Muscle of back (tissue), 13 donors: ENCODE data around the gene MUC3A. TPM values are rescaled to one million over a fixed set of nuclear protein-coding genes. Genes with fewer than 3 reads are reported as not detected.
"Not testable (repeated sequence)": the region's sequence is repeated elsewhere in the genome, so short reads cannot be mapped to it uniquely, and the experiment has no call there.

Experiments used
- DNase-seq, 3 donors: peaks; one replicate each; pipeline versions ENCODE4 v3.0.0 to v3.0.0-alpha.2; 2013
- long read RNA-seq, 9 donors: transcript quantifications; one replicate each; lab custom pipeline, GENCODE V29; 2026
- polyA plus RNA-seq, 10 donors: library from polyadenylated mRNA; unstranded; fragments of 120-200 nt; gene quantifications; one replicate each; pipeline ENCODE4 v1.2.1, GENCODE V29; 2013; ENCODE audit not compliant: insufficient read length in 10 of 10

MUC3A gene, protein sequence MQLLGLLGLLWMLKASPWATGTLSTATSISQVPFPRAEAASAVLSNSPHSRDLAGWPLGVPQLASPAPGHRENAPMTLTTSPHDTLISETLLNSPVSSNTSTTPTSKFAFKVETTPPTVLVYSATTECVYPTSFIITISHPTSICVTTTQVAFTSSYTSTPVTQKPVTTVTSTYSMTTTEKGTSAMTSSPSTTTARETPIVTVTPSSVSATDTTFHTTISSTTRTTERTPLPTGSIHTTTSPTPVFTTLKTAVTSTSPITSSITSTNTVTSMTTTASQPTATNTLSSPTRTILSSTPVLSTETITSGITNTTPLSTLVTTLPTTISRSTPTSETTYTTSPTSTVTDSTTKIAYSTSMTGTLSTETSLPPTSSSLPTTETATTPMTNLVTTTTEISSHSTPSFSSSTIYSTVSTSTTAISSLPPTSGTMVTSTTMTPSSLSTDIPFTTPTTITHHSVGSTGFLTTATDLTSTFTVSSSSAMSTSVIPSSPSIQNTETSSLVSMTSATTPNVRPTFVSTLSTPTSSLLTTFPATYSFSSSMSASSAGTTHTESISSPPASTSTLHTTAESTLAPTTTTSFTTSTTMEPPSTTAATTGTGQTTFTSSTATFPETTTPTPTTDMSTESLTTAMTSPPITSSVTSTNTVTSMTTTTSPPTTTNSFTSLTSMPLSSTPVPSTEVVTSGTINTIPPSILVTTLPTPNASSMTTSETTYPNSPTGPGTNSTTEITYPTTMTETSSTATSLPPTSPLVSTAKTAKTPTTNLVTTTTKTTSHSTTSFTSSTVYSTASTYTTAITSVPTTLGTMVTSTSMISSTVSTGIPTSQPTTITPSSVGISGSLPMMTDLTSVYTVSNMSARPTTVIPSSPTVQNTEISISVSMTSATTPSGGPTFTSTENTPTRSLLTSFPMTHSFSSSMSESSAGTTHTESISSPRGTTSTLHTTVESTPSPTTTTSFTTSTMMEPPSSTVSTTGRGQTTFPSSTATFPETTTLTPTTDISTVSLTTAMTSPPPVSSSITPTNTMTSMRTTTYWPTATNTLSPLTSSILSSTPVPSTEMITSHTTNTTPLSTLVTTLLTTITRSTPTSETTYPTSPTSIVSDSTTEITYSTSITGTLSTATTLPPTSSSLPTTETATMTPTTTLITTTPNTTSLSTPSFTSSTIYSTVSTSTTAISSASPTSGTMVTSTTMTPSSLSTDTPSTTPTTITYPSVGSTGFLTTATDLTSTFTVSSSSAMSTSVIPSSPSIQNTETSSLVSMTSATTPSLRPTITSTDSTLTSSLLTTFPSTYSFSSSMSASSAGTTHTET (N-terminal part only)
- under 1 TPM; 0.09 to 0.83 (median 0.17) TPM for polyA plus RNA-seq
- long read RNA-seq, donor 1, result 0 reads
- long read RNA-seq, donor 2, result 0 reads
- long read RNA-seq, donor 3, result 0 reads
- long read RNA-seq, donor 4, partial matches to known transcripts, result 0 of 1 reads
- long read RNA-seq, donor 4, other reads (novel, unspliced or antisense), result 0 of 1 reads
- long read RNA-seq, donor 5, result 0 reads
- long read RNA-seq, donor 6, result 0 reads
- long read RNA-seq, donor 7, partial matches to known transcripts, result 0 of 1 reads
- long read RNA-seq, donor 7, other reads (novel, unspliced or antisense), result 0 of 1 reads
- long read RNA-seq, donor 8, result 0 reads
- long read RNA-seq, donor 9, result 0 reads

DNA sequence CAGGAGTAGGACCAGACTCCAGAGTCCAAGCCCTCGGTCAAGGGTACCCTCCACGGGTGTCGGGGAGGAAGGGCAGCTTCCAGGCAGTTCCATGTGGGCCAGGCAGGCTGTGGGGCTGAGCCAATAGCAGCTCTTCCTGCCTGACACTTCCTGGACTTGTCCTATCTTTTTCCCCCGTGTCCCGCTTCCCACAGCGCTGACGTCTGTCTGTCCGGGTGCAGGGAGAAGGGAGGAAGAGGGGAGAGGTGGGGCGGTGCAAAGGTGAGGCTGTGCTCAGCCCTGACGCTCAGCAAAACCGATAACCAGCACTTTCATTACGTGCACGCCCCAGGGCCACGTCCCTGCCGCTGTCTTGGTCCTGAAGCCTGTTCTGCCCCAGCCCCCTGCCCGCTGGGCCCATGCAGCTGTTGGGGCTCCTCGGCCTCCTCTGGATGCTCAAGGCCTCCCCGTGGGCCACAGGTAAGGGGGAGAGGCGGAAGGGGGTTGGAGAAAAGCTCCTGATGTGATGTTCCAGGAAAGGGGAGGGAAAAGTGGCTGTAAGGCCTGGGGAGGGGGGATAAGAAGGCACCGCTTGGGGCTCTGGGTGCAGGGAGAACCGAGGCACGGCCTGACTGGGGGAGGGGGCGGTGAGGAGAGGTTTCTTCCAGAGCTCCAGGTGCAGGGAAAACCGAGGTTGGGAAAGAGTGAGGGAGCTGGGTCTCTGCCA, at the start of gene MUC3A:
Gene MUC3A (plus strand): TSS at position 308 of the 706 bp plus-strand sequence. CDS start 91 bp downstream, at position 399.
- DNase-seq, result no peak

DNA sequence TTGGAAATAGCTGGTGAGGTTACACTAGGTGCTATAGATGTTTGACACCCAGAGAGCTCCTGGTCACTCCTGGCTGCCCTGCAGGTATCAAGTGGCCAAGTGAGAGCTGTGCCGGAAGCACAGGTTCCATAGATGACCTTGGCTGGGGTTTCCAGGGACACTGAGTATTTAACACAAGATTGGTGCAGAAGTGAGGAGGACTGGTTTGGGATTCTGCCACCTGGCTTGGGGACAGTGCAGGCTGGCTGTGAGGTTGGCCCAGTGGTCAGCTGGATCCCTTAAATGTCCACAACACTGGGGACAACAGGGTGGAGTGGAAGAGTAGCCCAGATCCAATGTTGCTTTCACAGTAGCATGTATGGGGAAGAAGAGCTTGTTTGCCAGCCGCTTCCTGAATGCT, 48.4 kb upstream of the MUC3A start:
- no peak for DNase-seq

DNA sequence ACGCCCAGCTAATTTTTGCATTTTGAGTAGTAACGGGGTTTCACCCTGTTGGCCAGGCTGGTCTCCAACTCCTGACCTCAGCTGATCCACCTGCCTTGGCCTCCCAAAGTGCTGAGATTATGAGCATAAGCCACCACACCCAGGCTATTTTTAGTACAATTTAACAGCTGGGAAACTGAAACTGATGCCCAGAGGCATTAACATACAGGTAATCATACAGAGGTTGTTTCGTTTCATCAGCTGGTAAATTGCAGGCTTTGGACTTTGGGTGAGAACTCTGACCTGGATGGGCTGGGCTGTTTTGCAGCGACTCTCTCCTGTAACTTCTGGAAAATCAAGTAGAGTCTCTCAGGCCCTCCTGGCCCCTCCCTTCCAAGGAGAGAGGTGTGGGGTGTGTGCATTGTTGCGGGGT, 47.4 kb upstream of the MUC3A start:
- DNase-seq, result no peak

- no peak for DNase-seq
Observed at GRCh38 chr7:100902638-100903037, 46.7 kb upstream of the MUC3A start.

DNA sequence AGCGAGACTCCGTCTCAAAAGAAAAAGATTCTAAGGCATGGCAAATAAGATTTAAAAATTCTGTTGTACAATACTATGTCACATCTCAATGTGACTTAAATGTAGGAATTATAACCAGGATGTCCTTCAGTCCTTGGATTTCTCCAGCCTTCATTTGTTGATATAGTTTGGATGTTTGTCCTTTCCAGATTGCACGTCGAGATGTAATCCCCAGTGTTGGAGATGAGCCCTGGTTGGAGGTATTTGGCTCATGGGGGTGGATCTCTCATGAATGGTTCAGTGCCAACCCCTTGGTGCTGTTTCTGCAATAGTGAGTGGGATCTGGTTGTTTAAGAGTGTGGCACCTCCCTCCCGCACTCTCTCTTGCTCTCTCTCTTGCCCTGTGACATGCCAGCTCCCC, 40.8 kb upstream of the MUC3A start:
- no peak for DNase-seq

GRCh38 chr7:100910443-100910842, 38.9 kb upstream of the MUC3A start:
- DNase-seq, result not testable (repeated sequence)

DNA sequence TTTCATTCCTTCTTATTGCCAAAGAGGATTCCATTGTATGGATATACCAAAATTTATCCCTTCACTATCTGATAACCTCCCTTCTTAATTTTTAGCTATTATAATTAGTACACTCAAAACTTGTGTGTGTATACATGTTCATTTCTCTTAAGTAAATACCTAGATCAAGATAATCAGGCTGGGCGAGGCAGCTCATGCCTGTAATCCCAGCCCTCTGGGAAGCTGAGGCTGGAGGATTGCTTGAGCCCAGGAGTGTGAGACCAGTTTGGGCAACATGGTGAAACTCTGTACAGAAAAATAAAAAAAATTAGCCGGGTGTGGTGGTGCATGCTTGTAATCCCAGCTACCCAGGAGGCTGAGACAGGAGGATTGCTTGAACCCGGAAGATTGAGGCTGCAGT, 37.9 kb upstream of the MUC3A start:
- DNase-seq, result no peak

DNA sequence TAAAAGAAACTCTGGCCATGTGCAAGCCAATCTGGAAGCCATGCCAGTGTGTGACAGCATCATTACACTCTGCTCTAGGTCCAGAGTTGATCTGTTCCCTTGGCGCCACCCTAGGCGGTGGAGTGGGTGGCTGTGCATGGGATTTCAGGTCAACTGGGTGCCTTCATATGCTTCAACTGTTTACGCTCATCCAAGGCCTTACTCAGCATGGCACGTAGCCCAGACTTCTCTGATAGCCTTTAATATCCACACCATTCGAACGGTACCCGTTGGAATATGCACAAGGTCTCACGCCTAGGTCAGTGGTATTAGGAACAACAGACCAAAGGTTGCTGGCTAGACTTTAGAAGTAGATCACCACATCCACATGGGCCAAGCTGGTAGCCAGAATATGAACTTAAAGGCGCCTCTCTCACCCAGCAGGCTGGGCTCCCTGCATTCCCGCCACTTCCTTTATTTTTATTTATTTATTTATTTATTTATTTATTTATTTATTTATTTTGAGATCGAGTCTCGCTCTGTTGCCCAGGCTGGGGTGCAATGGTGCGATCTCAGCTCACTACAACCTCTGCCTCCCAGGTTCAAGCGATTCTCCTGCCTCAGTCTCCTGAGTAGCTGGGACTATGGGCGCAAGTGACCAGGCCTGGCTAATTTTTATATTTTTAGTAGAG, 35.0 kb upstream of the MUC3A start:
- DNase-seq, result no peak

DNA sequence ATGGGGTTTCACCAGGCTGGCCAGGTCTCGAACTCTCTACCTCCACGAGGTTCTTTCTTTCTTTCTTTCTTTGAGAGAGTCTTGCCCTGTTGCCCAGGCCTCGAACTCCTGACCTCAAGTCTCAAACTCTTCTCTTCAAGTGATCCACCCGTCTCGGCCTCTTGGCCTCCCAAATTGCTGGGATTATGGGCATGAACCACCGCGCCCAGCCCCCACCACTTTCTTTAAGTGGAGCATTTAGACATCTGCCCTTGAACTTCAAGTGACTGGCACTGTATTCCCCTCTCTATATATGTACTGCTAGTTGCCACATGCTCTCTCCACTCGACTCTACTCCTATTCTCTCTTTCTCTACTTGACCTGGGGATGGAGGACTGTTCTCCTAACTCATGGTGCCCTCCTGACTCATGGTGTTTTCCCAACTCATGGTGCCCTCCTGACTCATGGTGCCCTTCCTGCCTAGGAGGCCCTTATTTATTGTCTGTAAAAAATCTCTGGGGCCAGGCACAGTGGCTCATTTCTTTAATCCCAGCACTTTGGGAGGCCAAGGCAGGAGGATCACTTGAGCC, 34.4 kb upstream of the MUC3A start:
- DNase-seq, result no peak

DNA sequence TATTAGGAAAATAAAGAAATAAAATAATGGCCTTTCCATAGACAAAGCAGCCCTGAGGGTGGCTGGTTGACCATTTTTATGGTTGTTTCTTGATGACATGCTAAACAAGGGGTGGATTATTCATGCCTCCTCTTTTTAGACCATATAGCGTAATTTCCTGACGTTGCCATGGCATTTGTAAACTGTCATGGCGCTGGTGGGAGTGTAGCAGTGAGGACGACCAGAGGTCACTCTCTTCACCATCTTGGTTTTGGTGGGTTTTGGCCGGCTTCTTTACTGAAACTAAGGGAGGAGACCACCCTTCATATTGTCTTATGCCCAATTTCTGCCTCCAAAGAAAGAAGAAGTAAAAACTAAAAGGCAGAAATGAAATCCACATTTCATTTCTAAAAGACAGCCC, 30.0 kb upstream of the MUC3A start:
- DNase-seq, result not testable (repeated sequence)

DNA sequence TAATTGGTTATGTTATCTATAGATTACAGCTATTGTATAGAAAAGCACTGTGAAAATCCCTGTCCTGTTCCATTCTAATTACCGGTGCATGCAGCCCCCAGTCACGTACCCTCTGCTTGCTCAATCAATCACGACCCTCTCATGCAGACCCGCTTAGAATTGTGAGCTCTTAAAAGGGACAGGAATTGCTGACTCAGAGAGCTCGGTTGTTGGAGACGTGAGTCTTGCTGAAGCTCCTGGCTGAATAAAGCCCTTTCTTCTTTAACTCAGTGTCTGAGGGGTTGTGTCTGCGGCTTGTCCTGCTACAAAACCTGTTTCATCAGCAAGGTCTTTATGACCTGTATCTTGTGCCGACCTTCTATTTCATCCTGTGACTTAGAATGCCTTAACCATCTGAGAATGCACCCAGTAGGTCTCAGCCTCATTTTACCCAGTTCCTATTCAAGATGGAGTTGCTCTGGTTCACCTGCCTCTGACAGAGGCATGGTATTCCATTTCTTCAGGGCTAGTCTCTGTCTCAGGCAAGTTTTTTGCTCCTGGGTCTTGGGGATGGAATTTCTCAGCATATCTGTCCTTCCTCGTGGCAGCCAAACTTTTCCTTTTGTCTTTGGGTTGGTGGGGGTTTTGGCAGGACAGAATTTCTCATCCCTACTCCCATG, 29.4 kb upstream of the MUC3A start:
- not testable (repeated sequence) for DNase-seq

DNA sequence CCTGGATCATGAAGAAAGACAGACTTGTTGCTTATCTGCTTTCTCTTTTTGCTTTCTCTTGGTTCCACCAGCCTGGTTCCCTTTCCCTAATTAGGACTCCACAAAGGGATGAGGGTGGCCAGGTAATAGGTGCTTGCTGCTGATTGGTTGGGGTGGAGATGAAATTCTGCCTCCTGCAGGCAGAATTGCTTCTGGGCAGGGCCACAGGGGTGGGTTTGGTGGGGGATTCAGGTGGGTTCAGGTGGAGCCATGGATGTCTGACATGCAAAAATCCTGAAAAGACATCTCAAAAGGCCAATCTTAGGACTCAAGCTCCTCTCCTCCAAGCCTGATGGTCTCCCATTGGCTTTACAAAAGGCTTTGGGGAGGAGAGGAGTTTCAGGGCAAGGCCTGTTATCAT, 28.3 kb upstream of the MUC3A start:
- DNase-seq, result no peak

GRCh38 chr7:100923616-100924015, 25.7 kb upstream of the MUC3A start:
- DNase-seq, result not testable (repeated sequence)

DNA sequence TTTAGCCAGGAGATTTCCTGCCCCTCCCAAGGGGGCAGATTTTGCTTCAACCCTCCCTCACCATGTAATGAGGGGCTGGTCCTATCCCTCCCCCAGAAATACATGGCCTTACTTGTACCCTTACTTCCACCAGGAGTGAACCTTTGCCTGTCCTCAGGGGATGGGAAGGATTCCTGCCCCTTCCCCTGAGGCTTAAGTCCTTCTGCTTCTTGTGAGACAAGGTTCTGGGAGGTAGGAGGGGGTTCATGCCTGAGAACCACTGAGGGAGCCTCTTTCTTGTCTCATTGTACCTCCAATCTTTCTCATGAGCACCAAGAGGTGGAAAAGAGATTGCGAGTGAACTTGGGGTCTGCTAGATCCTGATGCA, 19.5 kb upstream of the MUC3A start:
- no peak for DNase-seq

GRCh38 chr7:100933734-100934133, 15.6 kb upstream of the MUC3A start:
- DNase-seq, result no peak

DNA sequence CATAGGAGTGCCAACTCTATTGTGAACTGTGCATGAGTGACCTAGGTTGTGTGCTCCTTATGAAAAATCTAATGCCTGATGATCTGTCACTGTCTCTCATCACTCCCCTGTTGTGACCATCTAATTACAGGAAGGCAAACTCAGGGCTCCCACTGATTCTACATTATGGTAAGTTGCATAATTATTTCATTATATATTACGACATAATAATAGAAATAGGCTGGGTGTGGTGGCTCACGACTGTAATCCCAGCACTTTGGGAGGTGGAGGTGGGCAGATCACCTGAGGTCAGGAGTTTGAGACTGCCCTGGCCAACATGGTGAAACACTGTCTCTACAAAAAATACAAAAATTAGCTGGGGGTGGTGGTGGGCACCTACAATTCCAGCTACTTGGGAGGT, 14.0 kb upstream of the MUC3A start:
- DNase-seq, result not testable (repeated sequence)

- not testable (repeated sequence) for DNase-seq
Observed at GRCh38 chr7:100936167-100936566, 13.2 kb upstream of the MUC3A start.

DNA sequence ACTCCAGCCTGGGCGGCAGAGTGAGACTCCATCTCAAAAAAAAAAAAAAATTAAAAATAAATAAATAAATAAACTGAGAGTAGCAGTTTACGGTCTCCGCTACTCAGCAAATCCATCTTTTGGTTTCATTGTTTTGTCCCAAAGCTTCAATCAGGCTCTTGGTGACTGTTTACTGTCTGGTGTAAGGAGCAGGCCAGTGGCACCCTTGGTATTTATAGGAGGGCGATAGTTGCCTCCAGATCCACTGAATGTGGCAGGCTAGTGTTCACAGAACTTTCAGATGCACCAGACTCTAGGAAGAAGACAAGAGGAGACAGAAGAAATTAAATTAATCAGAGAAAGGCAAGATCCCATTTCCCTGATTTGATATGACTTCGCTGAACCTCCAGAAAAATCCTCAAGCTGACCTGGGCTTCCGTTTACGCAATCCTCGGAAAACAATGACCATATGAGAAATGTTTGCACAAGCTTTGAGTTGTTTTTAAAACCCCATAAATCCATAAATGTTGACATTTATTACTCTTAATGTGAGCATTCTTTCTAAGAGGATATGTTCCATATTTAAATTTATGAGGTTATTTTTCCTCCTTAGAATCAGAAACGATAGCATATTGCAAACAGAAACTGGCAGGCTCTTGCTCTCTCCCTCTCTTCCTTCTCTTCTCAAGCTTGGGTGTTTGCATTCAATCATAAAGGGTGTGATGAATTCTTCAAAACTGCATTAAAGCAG, 7.1 kb upstream of the MUC3A start:
- DNase-seq, result no peak
